Suprapubic skin (tissue), 4 donors: ENCODE data around the gene APC. TPM values are rescaled to one million over a fixed set of nuclear protein-coding genes. Genes with fewer than 3 reads are reported as not detected.

ENCODE experiments used
- DNase-seq, 2 donors: peaks; one replicate each; pipeline ENCODE4 v3.0.0-alpha.2; 2019; ENCODE audit warnings: low spot score in 2 of 2
- H3K27ac ChIP-seq: fragments of 200-600 bp; sonication (generic); one replicate; pipeline ENCODE4 v1.5.1; 2019
- H3K27me3 ChIP-seq: fragments of 200-600 bp; sonication (generic); one replicate; pipeline ENCODE4 v1.5.1; 2019
- H3K36me3 ChIP-seq: fragments of 200-600 bp; sonication (generic); one replicate; pipeline ENCODE4 v1.5.1; 2019
- H3K4me1 ChIP-seq: fragments of 200-600 bp; sonication (generic); one replicate; pipeline ENCODE4 v1.5.1; 2019
- H3K4me3 ChIP-seq: fragments of 200-600 bp; sonication (generic); one replicate; pipeline ENCODE4 v1.5.1; 2019; ENCODE audit warnings: mild to moderate bottlenecking
- H3K9me3 ChIP-seq: fragments of 200-600 bp; sonication (generic); one replicate; pipeline ENCODE4 v1.5.1; 2019
- CTCF ChIP-seq, 2 donors: fragments of 200-600 bp in 1 of 2; fragments of 450-650 bp in 1 of 2; sonication (generic) in 1 of 2; IDR thresholded peaks; one replicate each; pipeline ENCODE4 v1.5.1; 2016 to 2019; ENCODE audit warnings: antibody characterized with exemption in 2 of 2, mild to moderate bottlenecking in 1 of 2, moderate library complexity in 1 of 2
- EP300 ChIP-seq: sonication (generic); formaldehyde crosslinking; IDR thresholded peaks from one replicate; pipeline ENCODE4 v1.6.1; 2017; ENCODE audit warnings: antibody characterized with exemption
- POLR2A ChIP-seq, 2 donors: fragments of 450-650 bp; IDR thresholded peaks; one replicate each; pipeline ENCODE4 v1.6.1; 2017; ENCODE audit warnings: antibody characterized with exemption in 2 of 2, mild to moderate bottlenecking in 2 of 2, moderate library complexity in 2 of 2
- POLR2AphosphoS5 ChIP-seq, 3 donors: sonication (generic); formaldehyde crosslinking; IDR thresholded peaks; one replicate each; pipeline ENCODE4 v1.6.1; 2017; ENCODE audit warnings: antibody characterized with exemption in 3 of 3
- WGBS: methylation state at CpG from one replicate; pipeline ENCODE4 v1.1.5; 2018; 5-methylcytosine and 5-hydroxymethylcytosine counted together
- total RNA-seq, 4 donors: library from RNA; depleted of rRNA; stranded (reverse); fragments of >200 nt; gene quantifications; one replicate each; pipeline ENCODE4 v1.1.0, GENCODE V29; 2016

The APC gene
- total RNA-seq, 4 donors from 2014 or later = 40.8 to 76.4 (median 53.9) TPM

GRCh38 chr5:112697833-112698232 lies 39.9 kb upstream of the APC start:
- TF ChIP-seq POLR2AphosphoS5 (IDR thresholded peaks at IDR 0.05) = no peak
- TF ChIP-seq CTCF (IDR thresholded peaks at IDR 0.05) = no peak
- TF ChIP-seq EP300 = no peak
- TF ChIP-seq POLR2A (IDR thresholded peaks at IDR 0.05) = no peak
- 64% methylated on average over 2 of the region's 2 CpGs for WGBS
- H3K9me3 ChIP-seq = no peaks in the 10 kb centered on the region
- no peaks in the 10 kb centered on the region for H3K36me3 ChIP-seq
- no peak for DNase-seq
- no peaks in the 10 kb centered on the region for H3K4me1 ChIP-seq
- H3K4me3 ChIP-seq = no peak overlapping the region
- no peaks in the 10 kb centered on the region for H3K27me3 ChIP-seq
- no peak overlapping the region for H3K27ac ChIP-seq

GRCh38 chr5:112703866-112704820 lies 33.5 kb upstream of the APC start:
- no peaks in the 10 kb centered on the region for H3K27me3 ChIP-seq
- H3K36me3 ChIP-seq = no peaks in the 10 kb centered on the region
- no peak for TF ChIP-seq POLR2A (IDR thresholded peaks at IDR 0.05)
- TF ChIP-seq CTCF (IDR thresholded peaks at IDR 0.05) = no peak
- no peak for TF ChIP-seq POLR2AphosphoS5 (IDR thresholded peaks at IDR 0.05)
- no peak for TF ChIP-seq EP300
- H3K4me3 ChIP-seq = no peak overlapping the region
- DNase-seq = no peak
- no peak overlapping the region for H3K27ac ChIP-seq
- H3K9me3 ChIP-seq = no peaks in the 10 kb centered on the region
- WGBS = 35% methylated on average over 7 of the region's 7 CpGs
- peaks cover 18% of the 10 kb centered on the region for H3K4me1 ChIP-seq

- Histone ChIP-seq H3K27me3 (no peaks in the 10 kb centered on the region), H3K36me3 (no peaks in the 10 kb centered on the region), H3K9me3 (no peaks in the 10 kb centered on the region), H3K27ac (no peak overlapping the region), H3K4me1 (peaks cover 41% of the 10 kb centered on the region), H3K4me3 (peak overlapping the region; percentile 91)
- no peak for DNase-seq
- TF ChIP-seq POLR2AphosphoS5 (IDR thresholded peaks at IDR 0.05) (no peak), EP300 (no peak), POLR2A (IDR thresholded peaks at IDR 0.05) (no peak), CTCF (IDR thresholded peaks at IDR 0.05) (no peak)
- WGBS = 98% methylated on average over 4 of the region's 4 CpGs
Observed at GRCh38 chr5:112706446-112707016, 31.2 kb upstream of the APC start.

- peak overlapping the region; percentile 90 for H3K27ac ChIP-seq
- H3K27me3 ChIP-seq = no peaks in the 10 kb centered on the region
- TF ChIP-seq POLR2AphosphoS5 (IDR thresholded peaks at IDR 0.05) (no peak), POLR2A (IDR thresholded peaks at IDR 0.05) (peak; percentile 35 to 60), CTCF (IDR thresholded peaks at IDR 0.05) (peak in 1 of 2 donors; percentile 8)
- no peaks in the 10 kb centered on the region for H3K9me3 ChIP-seq
- peak overlapping the region; percentile 91 for H3K4me3 ChIP-seq
- H3K4me1 ChIP-seq = peaks cover 47% of the 10 kb centered on the region
- peak; percentile 97 to 98 for DNase-seq
- WGBS = 2% methylated on average over 43 of the region's 61 CpGs
- no peaks in the 10 kb centered on the region for H3K36me3 ChIP-seq
Observed at GRCh38 chr5:112707187-112708102, 30.2 kb upstream of the APC start.
